Measurements from ENCODE around the gene MTFP1.

DNA sequence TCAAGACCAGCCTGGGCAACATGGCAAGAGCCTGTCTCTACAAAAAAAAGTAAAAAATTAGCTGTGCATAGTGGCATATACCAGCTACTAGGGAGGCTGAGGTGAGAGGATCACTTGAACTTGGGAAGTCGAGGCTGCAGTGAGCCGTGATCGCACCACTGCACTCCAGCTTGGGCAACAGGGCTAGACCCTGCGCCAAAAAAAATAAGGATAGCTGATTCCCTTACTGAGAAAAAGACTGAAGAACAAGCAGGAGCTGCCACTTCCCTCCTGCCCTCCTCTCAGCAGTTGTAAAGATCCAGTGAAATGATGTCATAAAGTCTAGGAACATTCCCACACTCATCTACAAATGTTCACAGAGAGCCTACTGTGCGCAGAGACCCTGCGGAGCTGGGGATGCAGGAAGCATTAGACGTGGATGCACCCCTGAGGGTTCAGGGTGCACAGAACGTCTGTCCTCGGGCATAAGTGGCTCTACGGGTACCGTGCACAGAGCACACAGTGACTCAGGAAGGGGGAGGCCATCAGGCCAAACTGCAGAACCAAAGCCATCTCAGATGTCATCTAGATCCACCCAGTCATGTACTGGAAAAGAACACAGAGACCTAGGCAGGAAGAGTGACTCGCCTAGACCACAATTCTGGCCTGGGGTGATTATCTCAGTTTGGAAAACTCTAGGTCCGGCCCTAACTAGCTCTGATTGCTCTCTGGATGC, 17.0 kb upstream of the MTFP1 start:
- TF ChIP-seq, protein P1, sequence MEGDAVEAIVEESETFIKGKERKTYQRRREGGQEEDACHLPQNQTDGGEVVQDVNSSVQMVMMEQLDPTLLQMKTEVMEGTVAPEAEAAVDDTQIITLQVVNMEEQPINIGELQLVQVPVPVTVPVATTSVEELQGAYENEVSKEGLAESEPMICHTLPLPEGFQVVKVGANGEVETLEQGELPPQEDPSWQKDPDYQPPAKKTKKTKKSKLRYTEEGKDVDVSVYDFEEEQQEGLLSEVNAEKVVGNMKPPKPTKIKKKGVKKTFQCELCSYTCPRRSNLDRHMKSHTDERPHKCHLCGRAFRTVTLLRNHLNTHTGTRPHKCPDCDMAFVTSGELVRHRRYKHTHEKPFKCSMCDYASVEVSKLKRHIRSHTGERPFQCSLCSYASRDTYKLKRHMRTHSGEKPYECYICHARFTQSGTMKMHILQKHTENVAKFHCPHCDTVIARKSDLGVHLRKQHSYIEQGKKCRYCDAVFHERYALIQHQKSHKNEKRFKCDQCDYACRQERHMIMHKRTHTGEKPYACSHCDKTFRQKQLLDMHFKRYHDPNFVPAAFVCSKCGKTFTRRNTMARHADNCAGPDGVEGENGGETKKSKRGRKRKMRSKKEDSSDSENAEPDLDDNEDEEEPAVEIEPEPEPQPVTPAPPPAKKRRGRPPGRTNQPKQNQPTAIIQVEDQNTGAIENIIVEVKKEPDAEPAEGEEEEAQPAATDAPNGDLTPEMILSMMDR (IDR thresholded peaks at IDR 0.05) = no peak
- TF ChIP-seq EZH2 (IDR thresholded peaks at IDR 0.05) = no peak
